PFSK-1 (cell line): ENCODE measurements around the gene MRPL18.

Experiments used
- FOXP2 ChIP-seq: optimal IDR thresholded peaks from 2 replicates; pipeline ENCODE3; 2011; ENCODE audit warnings: borderline replicate concordance, control low read depth, inconsistent platforms; ENCODE audit not compliant: insufficient read depth; ENCODE audit errors: extremely low read length, extremely low read depth
- POLR2AphosphoS5 ChIP-seq: IDR thresholded peaks from 2 replicates; pipeline ENCODE4 v1.6.1; 2012; ENCODE audit warnings: low read depth, mild to moderate bottlenecking, control low read depth, low read length, moderate library complexity
- SIN3A ChIP-seq: IDR thresholded peaks from 2 replicates; pipeline ENCODE4 v1.6.1; 2012; ENCODE audit warnings: mild to moderate bottlenecking, low read length, moderate library complexity, borderline replicate concordance; ENCODE audit not compliant: insufficient read depth
- TAF1 ChIP-seq: IDR thresholded peaks from 2 replicates; pipeline ENCODE4 v1.6.1; 2012; ENCODE audit warnings: low read length, control low read depth, borderline replicate concordance; ENCODE audit not compliant: insufficient read depth
- TF ChIP-seq, protein P1 (sequence below), 2 experiments: IDR thresholded peaks; 2 replicates each; pipeline versions ENCODE4 v1.6.1 to v1.8.0; 2011 to 2012; ENCODE audit warnings: low read depth in 2 of 2, low read length in 2 of 2, control low read depth in 1 of 2, inconsistent platforms in 1 of 2, mild to moderate bottlenecking in 1 of 2, moderate library complexity in 1 of 2; ENCODE audit not compliant: insufficient read depth in 1 of 2

MRPL18 gene

DNA sequence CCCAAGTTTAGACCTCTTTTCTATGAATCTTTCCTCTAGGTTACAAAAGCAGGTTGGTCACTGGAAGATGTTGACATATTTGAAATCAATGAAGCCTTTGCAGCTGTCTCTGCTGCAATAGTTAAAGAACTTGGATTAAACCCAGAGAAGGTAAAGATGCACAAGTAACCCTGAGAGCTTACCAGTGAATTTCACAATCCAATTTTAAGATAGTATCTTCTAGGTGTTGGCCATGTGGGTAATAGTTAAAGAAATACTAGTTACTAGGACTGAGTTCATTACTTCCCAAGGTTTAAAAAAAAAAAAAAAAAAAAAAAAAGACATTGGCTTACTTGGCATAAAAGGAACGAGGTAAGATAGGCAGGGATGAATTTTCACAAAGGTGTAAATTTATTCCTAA, 12.1 kb upstream of the MRPL18 start:
- TF ChIP-seq SIN3A: no peak

DNA sequence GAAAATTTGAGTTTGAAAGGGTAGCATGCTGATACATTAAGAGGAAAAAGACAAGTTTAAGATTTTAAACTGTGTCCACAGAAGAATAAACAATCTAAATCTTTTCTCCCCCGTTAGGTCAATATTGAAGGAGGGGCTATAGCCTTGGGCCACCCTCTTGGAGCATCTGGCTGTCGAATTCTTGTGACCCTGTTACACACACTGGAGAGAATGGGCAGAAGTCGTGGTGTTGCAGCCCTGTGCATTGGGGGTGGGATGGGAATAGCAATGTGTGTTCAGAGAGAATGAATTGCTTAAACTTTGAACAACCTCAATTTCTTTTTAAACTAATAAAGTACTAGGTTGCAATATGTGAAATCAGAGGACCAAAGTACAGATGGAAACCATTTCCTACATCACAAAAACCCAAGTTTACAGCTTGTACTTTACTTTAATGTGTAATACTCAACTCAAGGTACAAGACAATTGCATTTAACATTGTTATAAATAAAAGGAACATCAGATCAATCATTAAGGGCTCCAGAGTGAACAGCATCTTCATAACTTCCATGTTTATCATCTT, 11.6 kb upstream of the MRPL18 start:
- TF ChIP-seq, protein P1, sequence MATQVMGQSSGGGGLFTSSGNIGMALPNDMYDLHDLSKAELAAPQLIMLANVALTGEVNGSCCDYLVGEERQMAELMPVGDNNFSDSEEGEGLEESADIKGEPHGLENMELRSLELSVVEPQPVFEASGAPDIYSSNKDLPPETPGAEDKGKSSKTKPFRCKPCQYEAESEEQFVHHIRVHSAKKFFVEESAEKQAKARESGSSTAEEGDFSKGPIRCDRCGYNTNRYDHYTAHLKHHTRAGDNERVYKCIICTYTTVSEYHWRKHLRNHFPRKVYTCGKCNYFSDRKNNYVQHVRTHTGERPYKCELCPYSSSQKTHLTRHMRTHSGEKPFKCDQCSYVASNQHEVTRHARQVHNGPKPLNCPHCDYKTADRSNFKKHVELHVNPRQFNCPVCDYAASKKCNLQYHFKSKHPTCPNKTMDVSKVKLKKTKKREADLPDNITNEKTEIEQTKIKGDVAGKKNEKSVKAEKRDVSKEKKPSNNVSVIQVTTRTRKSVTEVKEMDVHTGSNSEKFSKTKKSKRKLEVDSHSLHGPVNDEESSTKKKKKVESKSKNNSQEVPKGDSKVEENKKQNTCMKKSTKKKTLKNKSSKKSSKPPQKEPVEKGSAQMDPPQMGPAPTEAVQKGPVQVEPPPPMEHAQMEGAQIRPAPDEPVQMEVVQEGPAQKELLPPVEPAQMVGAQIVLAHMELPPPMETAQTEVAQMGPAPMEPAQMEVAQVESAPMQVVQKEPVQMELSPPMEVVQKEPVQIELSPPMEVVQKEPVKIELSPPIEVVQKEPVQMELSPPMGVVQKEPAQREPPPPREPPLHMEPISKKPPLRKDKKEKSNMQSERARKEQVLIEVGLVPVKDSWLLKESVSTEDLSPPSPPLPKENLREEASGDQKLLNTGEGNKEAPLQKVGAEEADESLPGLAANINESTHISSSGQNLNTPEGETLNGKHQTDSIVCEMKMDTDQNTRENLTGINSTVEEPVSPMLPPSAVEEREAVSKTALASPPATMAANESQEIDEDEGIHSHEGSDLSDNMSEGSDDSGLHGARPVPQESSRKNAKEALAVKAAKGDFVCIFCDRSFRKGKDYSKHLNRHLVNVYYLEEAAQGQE (IDR thresholded peaks at IDR 0.05; ENCODE audit: insufficient read depth in 1 of 2, low read depth in 2 of 2, low read length in 2 of 2): no peak
- no peak for TF ChIP-seq TAF1
- TF ChIP-seq FOXP2: no peak
- TF ChIP-seq POLR2AphosphoS5: no peak; the same call in 1 of the 2 replicates
- TF ChIP-seq SIN3A: no peak

GRCh38 chr6:159788276-159788675, 2.0 kb upstream of the MRPL18 start:
- no peak for TF ChIP-seq TAF1
- TF ChIP-seq SIN3A: peak; percentile 7; the same call in 1 of the 2 replicates

GRCh38 chr6:159788753-159789376, 1.4 kb upstream of the MRPL18 start:
- no peak for TF ChIP-seq SIN3A
- no peak for TF ChIP-seq POLR2AphosphoS5
- no peak for TF ChIP-seq FOXP2
- TF ChIP-seq TAF1: no peak
- TF ChIP-seq, protein P1 (IDR thresholded peaks at IDR 0.05; ENCODE audit: insufficient read depth in 1 of 2, low read depth in 2 of 2, low read length in 2 of 2): no peak; a peak in 1 of 4 replicates

- TF ChIP-seq FOXP2 (peak; percentile 87), SIN3A (peak; percentile 87), TAF1 (peak; percentile 87; the same call in 1 of the 2 replicates), POLR2AphosphoS5 (peak; percentile 98)
- TF ChIP-seq, protein P1 (IDR thresholded peaks at IDR 0.05; ENCODE audit: insufficient read depth in 1 of 2, low read depth in 2 of 2, low read length in 2 of 2): peak; percentile 16 to 44; a peak in 1 of 4 replicates
Observed at GRCh38 chr6:159789377-159790148, 704 bp upstream of the MRPL18 start, which contains the start of gene TCP1. Gene TCP1 (minus strand): TSS chr6:159789602. CDS start chr6:159789468, 134 bp downstream.
